Middle frontal gyrus (tissue), 1 donor: Measurements from ENCODE around the gene KCNK16.

Experiments used
- DNase-seq: peaks from one replicate; pipeline ENCODE4 v3.0.0-alpha.2; 2015; ENCODE audit warnings: low spot score; ENCODE audit errors: extremely low spot score

Gene KCNK16

GRCh38 chr6:39342692-39343395 is 20.3 kb upstream of the KCNK16 start:
- no peak for DNase-seq

- DNase-seq, result no peak
These were observed 19.4 kb upstream of the KCNK16 start for GRCh38 chr6:39341937-39342336.

- DNase-seq, result no peak
These were observed 18.9 kb upstream of the KCNK16 start for GRCh38 chr6:39341352-39341751.

- no peak for DNase-seq
These were observed 17.5 kb upstream of the KCNK16 start for GRCh38 chr6:39339868-39340550.

GRCh38 chr6:39339096-39339867 is 16.8 kb upstream of the KCNK16 start:
- no peak for DNase-seq

GRCh38 chr6:39338397-39338796 is 15.9 kb upstream of the KCNK16 start:
- no peak for DNase-seq

- DNase-seq, result no peak
These were observed 13.5 kb upstream of the KCNK16 start for GRCh38 chr6:39335780-39336545.

- no peak for DNase-seq
These were observed 11.3 kb upstream of the KCNK16 start for GRCh38 chr6:39333644-39334438.

GRCh38 chr6:39330476-39330875 is 8.0 kb upstream of the KCNK16 start:
- peak; percentile 65 for DNase-seq

- DNase-seq, result no peak
These were observed 7.6 kb upstream of the KCNK16 start for GRCh38 chr6:39330057-39330456.

GRCh38 chr6:39328066-39328465 is 5.6 kb upstream of the KCNK16 start:
- DNase-seq, result no peak

GRCh38 chr6:39327507-39327906 is 5.0 kb upstream of the KCNK16 start:
- no peak for DNase-seq

GRCh38 chr6:39321761-39322160 is 741 bp downstream of the KCNK16 start:
- DNase-seq, result no peak

GRCh38 chr6:39320363-39320984 is 2.0 kb downstream of the KCNK16 start:
- no peak for DNase-seq

- DNase-seq, result no peak
These were observed 2.7 kb downstream of the KCNK16 start for GRCh38 chr6:39319621-39320362.

GRCh38 chr6:39317256-39317655 is 5.2 kb downstream of the KCNK16 start:
- no peak for DNase-seq

GRCh38 chr6:39314273-39314795 is 8.2 kb downstream of the KCNK16 start, which contains the start of gene KCNK17:
Gene KCNK17 (minus strand): TSS chr6:39314419. CDS start chr6:39314320, 99 bp downstream.
- no peak for DNase-seq

- no peak for DNase-seq
These were observed 8.8 kb downstream of the KCNK16 start for GRCh38 chr6:39313526-39314272.
